Measurements from ENCODE around the gene ARCN1.

Gene ARCN1

GRCh38 chr11:118623269-118623655 lies 51.1 kb downstream of the ARCN1 start:
- no peak for DNase-seq

GRCh38 chr11:118625036-118625690 lies 53.0 kb downstream of the ARCN1 start:
- DNase-seq = no peak

GRCh38 chr11:118625976-118626375 lies 53.8 kb downstream of the ARCN1 start:
- DNase-seq = no peak

GRCh38 chr11:118627566-118627965 lies 55.4 kb downstream of the ARCN1 start:
- no peak for DNase-seq

- DNase-seq = no peak
Observed at GRCh38 chr11:118628031-118628430, 55.8 kb downstream of the ARCN1 start.

GRCh38 chr11:118628432-118628831 lies 56.2 kb downstream of the ARCN1 start:
- no peak for DNase-seq

GRCh38 chr11:118628861-118629549 lies 56.8 kb downstream of the ARCN1 start:
- DNase-seq = no peak

GRCh38 chr11:118629761-118630661 lies 57.8 kb downstream of the ARCN1 start:
- no peak for DNase-seq

GRCh38 chr11:118631142-118631909 lies 59.1 kb downstream of the ARCN1 start:
- no peak for DNase-seq

- DNase-seq = no peak
Observed at GRCh38 chr11:118632577-118633318, 60.5 kb downstream of the ARCN1 start.

- no peak for DNase-seq
Observed at GRCh38 chr11:118633319-118633690, 61.1 kb downstream of the ARCN1 start.

- no peak for DNase-seq
Observed at GRCh38 chr11:118633979-118634378, 61.8 kb downstream of the ARCN1 start.

GRCh38 chr11:118634431-118635236 lies 62.4 kb downstream of the ARCN1 start:
- no peak for DNase-seq

GRCh38 chr11:118635237-118635591 lies 63.0 kb downstream of the ARCN1 start:
- DNase-seq = no peak

- no peak for DNase-seq
Observed at GRCh38 chr11:118635642-118636041, 63.4 kb downstream of the ARCN1 start.

GRCh38 chr11:118636569-118637290 lies 64.5 kb downstream of the ARCN1 start:
- no peak for DNase-seq

- DNase-seq = no peak
Observed at GRCh38 chr11:118638726-118639125, 66.5 kb downstream of the ARCN1 start.

GRCh38 chr11:118639899-118640298 lies 67.7 kb downstream of the ARCN1 start:
- no peak for DNase-seq

- DNase-seq = no peak
Observed at GRCh38 chr11:118640332-118641154, 68.3 kb downstream of the ARCN1 start.
